Measurements from ENCODE around the gene PRIMPOL.
"Not testable (repeated sequence)": the region's sequence is repeated elsewhere in the genome, so short reads cannot be mapped to it uniquely, and the experiment has no call there.

The PRIMPOL gene

DNA sequence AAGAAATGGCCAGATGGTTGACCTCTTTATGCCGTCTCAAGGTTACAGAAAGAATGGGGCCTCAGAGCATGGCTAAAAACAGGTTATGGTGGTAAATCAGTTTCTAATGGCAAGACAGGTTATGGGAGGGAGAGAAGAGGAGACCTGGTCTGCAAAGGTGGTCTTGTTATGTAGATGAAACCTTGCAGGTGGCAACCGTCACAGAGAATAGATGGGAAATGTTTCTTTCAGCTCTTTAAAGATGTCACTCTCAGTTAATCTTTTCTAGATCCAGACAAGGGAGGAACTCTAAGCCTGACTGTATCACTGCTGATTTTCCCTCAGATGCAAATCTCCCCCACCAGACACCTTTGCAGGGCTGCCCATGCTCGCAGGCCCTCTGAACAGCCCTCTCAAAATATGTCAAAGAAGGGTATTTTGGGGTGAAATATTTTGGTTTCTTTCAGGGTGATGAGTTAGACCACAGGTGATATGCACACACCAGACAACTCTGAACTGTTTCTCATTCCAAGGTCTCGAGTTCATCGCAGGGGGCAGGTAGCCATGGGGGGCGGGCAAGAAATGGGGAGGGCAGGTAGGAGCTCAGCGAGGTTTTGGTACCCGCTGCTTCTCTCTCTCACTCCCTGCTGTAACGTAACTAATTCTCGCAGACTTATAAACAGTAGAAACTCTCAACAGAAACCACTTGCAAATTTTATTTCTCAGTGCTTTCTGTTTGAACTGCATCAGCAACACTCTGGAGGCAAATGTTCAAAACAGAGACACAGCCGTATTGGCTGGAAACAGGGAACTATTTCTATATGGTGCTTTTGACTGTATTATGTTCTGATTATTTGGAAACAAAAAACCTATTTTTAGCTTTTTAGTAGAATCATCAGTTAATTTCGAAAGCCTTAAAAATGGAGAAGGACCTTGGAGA, 32.6 kb upstream of the PRIMPOL start:
- TF ChIP-seq, protein P1, sequence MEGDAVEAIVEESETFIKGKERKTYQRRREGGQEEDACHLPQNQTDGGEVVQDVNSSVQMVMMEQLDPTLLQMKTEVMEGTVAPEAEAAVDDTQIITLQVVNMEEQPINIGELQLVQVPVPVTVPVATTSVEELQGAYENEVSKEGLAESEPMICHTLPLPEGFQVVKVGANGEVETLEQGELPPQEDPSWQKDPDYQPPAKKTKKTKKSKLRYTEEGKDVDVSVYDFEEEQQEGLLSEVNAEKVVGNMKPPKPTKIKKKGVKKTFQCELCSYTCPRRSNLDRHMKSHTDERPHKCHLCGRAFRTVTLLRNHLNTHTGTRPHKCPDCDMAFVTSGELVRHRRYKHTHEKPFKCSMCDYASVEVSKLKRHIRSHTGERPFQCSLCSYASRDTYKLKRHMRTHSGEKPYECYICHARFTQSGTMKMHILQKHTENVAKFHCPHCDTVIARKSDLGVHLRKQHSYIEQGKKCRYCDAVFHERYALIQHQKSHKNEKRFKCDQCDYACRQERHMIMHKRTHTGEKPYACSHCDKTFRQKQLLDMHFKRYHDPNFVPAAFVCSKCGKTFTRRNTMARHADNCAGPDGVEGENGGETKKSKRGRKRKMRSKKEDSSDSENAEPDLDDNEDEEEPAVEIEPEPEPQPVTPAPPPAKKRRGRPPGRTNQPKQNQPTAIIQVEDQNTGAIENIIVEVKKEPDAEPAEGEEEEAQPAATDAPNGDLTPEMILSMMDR (IDR thresholded peaks at IDR 0.05; ENCODE audit: insufficient read depth, low read length, poor library complexity, severe bottlenecking), result no peak
- H3K36me3 ChIP-seq (ENCODE audit: control insufficient read depth, insufficient read depth, low read length), result no peaks in the 10 kb centered on the region
- peak; percentile 54 for DNase-seq (ENCODE audit: extremely low read depth, insufficient read length)
- H3K27me3 ChIP-seq (replicated peaks; ENCODE audit: control insufficient read depth, insufficient read depth, low read length), result no peaks in the 10 kb centered on the region
- H3K4me3 ChIP-seq (replicated peaks; ENCODE audit: low read depth, low read length), result peak overlapping the region; percentile 25; the same call in 1 of the 2 replicates

- DNase-seq (ENCODE audit: extremely low read depth, insufficient read length), result no peak
- H3K27me3 ChIP-seq (replicated peaks; ENCODE audit: control insufficient read depth, insufficient read depth, low read length), result no peaks in the 10 kb centered on the region
- TF ChIP-seq, protein P1 (IDR thresholded peaks at IDR 0.05; ENCODE audit: insufficient read depth, low read length, poor library complexity, severe bottlenecking), result no peak
- H3K36me3 ChIP-seq (ENCODE audit: control insufficient read depth, insufficient read depth, low read length), result no peaks in the 10 kb centered on the region
- H3K4me3 ChIP-seq (replicated peaks; ENCODE audit: low read depth, low read length), result no peak overlapping the region
These were observed 31.8 kb upstream of the PRIMPOL start for GRCh38 chr4:184617600-184618196.

DNA sequence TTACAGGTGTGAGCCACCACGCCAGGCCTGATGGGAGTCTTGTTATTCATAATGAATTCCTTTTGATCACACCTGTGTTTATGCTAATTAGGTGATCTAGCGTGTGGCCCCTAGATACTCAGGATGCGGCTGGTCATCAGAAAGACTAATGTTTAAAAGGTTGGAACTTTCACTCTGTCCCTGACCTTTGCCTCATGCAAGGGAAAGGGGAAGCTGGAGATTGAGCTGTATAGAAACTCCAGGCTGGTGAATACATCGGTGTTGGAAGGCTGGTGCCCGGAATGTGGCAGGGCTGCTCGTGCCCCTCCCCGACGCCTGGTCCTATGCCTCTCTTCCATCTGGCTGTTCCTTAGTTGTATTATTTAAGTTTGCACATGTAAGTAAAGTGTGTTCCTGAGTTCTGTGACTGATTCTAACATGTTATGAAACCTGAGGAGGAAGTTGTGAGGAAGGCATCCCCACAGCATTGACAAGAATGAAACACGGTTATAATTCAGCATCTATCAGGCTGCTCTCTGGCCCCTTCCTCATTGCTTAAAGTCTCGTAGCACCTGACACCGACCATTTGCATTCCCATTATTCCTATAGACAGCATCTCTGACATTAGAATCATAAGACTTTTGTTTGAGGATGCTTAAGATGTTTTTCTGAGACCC, 29.2 kb upstream of the PRIMPOL start:
- Histone ChIP-seq H3K4me3 (replicated peaks; ENCODE audit: low read depth, low read length) (no peak overlapping the region), H3K27me3 (replicated peaks; ENCODE audit: control insufficient read depth, insufficient read depth, low read length) (no peaks in the 10 kb centered on the region), H3K36me3 (ENCODE audit: control insufficient read depth, insufficient read depth, low read length) (no peaks in the 10 kb centered on the region)
- no peak for DNase-seq (ENCODE audit: extremely low read depth, insufficient read length)
- TF ChIP-seq, protein P1 (IDR thresholded peaks at IDR 0.05; ENCODE audit: insufficient read depth, low read length, poor library complexity, severe bottlenecking), result no peak

- TF ChIP-seq, protein P1 (IDR thresholded peaks at IDR 0.05; ENCODE audit: insufficient read depth, low read length, poor library complexity, severe bottlenecking), result no peak
- H3K36me3 ChIP-seq (ENCODE audit: control insufficient read depth, insufficient read depth, low read length), result no peaks in the 10 kb centered on the region
- DNase-seq (ENCODE audit: extremely low read depth, insufficient read length), result no peak
- H3K27me3 ChIP-seq (replicated peaks; ENCODE audit: control insufficient read depth, insufficient read depth, low read length), result no peaks in the 10 kb centered on the region
- H3K4me3 ChIP-seq (replicated peaks; ENCODE audit: low read depth, low read length), result no peak overlapping the region
These were observed 28.0 kb upstream of the PRIMPOL start for GRCh38 chr4:184621518-184621917.

DNA sequence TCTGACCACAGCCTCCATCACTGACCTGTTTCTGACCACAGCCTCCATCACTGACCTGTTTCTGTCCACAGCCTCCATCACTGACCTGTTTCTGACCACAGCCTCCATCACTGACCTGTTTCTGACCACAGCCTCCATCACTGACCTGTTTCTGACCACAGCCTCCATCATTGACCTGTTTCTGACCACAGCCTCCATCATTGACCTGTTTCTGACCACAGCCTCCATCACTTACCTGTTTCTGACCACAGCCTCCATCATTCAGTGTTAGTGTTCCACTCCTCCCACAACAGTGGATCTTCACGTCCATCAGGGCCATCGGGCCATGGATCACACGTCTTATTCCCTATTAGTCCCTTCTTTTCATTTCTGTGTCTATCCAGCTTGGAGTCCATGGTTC, 25.0 kb upstream of the PRIMPOL start:
- not testable (repeated sequence) for H3K36me3 ChIP-seq (ENCODE audit: control insufficient read depth, insufficient read depth, low read length); H3K27me3 ChIP-seq (replicated peaks; ENCODE audit: control insufficient read depth, insufficient read depth, low read length); H3K4me3 ChIP-seq (replicated peaks; ENCODE audit: low read depth, low read length); DNase-seq (ENCODE audit: extremely low read depth, insufficient read length)
